ENCODE results near the gene GART.
A peak's percentile ranks its signal among the peaks of the same experiment; 100 is the strongest.

The GART gene

DNA sequence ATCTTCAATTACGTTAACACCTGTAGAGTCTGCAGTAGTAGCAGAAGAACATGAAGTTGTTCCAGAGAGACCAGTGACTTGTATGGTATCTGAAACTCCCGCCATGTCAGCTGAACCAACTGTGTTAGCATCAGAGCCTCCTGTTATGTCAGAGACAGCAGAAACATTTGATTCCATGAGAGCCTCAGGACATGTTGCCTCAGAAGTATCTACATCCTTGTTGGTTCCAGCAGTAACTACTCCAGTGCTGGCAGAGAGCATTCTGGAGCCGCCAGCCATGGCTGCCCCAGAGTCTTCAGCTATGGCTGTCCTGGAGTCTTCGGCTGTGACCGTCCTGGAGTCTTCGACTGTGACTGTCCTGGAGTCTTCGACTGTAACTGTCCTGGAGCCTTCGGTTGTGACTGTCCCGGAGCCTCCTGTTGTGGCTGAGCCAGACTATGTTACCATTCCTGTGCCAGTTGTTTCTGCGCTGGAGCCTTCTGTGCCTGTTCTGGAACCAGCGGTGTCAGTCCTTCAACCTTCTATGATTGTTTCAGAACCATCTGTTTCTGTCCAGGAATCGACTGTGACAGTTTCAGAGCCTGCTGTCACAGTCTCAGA is 11.2 kb upstream of the GART start:
- H3K36me3 ChIP-seq (ENCODE audit: control insufficient read depth, insufficient read depth, low read length) = peaks cover 88% of the 10 kb centered on the region
- WGBS, 2 experiments (ENCODE audit: insufficient coverage in 2 of 2) = 97% methylated on average over 12 of the region's 12 CpGs
- H3K4me3 ChIP-seq (ENCODE audit: extremely low read depth, insufficient read depth, low read length, poor library complexity, severe bottlenecking) = no peak overlapping the region

DNA sequence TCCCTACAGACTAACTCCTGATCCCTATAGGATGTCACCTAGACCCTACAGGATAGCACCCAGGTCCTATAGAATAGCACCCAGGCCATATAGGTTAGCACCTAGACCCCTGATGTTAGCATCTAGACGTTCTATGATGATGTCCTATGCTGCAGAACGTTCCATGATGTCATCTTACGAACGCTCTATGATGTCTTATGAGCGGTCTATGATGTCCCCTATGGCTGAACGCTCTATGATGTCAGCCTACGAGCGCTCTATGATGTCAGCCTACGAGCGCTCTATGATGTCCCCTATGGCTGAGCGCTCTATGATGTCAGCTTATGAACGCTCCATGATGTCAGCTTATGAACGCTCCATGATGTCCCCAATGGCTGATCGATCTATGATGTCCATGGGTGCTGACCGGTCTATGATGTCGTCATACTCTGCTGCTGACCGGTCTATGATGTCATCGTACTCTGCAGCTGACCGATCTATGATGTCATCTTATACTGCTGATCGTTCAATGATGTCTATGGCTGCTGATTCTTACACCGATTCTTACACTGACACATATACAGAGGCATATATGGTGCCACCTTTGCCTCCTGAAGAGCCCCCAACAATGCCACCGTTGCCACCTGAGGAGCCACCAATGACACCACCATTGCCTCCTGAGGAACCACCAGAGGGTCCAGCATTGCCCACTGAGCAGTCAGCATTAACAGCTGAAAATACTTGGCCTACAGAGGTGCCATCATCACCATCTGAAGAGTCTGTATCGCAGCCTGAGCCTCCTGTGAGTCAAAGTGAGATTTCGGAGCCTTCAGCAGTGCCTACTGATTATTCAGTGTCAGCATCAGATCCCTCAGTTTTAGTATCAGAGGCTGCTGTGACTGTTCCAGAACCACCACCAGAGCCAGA is 10.4 kb upstream of the GART start:
- Histone ChIP-seq H3K36me3 (ENCODE audit: control insufficient read depth, insufficient read depth, low read length) (peaks cover 87% of the 10 kb centered on the region), H3K4me1 (ENCODE audit: control insufficient read depth, insufficient read depth, low read length, poor library complexity, severe bottlenecking) (no peaks in the 10 kb centered on the region), H3K4me3 (ENCODE audit: extremely low read depth, insufficient read depth, low read length, poor library complexity, severe bottlenecking) (no peak overlapping the region), H3K9me3 (ENCODE audit: control insufficient read depth, low read length) (no peaks in the 10 kb centered on the region), H3K27ac (ENCODE audit: low read depth, low read length, severe bottlenecking) (no peak overlapping the region)
- WGBS, 2 experiments (ENCODE audit: insufficient coverage in 2 of 2) = 98% methylated on average over 24 of the region's 24 CpGs

More for the DNA sequence above, 11.2 kb upstream of the GART start:
- H3K27ac ChIP-seq (ENCODE audit: low read depth, low read length, severe bottlenecking) = no peak overlapping the region
- H3K9me3 ChIP-seq (ENCODE audit: control insufficient read depth, low read length) = no peaks in the 10 kb centered on the region
- H3K4me1 ChIP-seq (ENCODE audit: control insufficient read depth, insufficient read depth, low read length, poor library complexity, severe bottlenecking) = no peaks in the 10 kb centered on the region

DNA sequence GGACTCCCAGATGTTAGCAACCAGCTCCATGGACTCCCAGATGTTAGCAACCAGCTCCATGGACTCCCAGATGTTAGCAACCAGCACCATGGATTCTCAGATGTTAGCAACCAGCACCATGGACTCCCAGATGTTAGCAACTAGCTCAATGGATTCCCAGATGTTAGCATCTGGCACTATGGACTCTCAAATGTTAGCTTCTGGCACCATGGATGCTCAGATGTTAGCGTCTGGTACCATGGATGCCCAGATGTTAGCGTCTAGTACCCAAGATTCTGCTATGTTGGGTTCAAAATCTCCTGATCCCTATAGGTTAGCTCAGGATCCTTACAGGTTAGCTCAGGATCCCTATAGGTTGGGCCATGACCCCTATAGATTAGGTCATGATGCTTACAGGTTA is 9.7 kb upstream of the GART start:
- WGBS, 2 experiments (ENCODE audit: insufficient coverage in 2 of 2) = 96 to 100% methylated on average over 2 of the region's 2 CpGs
- no peak overlapping the region for H3K27ac ChIP-seq (ENCODE audit: low read depth, low read length, severe bottlenecking)
- peaks cover 87% of the 10 kb centered on the region for H3K36me3 ChIP-seq (ENCODE audit: control insufficient read depth, insufficient read depth, low read length)
- H3K9me3 ChIP-seq (ENCODE audit: control insufficient read depth, low read length) = no peaks in the 10 kb centered on the region
- H3K4me3 ChIP-seq (ENCODE audit: extremely low read depth, insufficient read depth, low read length, poor library complexity, severe bottlenecking) = no peak overlapping the region
- no peaks in the 10 kb centered on the region for H3K4me1 ChIP-seq (ENCODE audit: control insufficient read depth, insufficient read depth, low read length, poor library complexity, severe bottlenecking)

DNA sequence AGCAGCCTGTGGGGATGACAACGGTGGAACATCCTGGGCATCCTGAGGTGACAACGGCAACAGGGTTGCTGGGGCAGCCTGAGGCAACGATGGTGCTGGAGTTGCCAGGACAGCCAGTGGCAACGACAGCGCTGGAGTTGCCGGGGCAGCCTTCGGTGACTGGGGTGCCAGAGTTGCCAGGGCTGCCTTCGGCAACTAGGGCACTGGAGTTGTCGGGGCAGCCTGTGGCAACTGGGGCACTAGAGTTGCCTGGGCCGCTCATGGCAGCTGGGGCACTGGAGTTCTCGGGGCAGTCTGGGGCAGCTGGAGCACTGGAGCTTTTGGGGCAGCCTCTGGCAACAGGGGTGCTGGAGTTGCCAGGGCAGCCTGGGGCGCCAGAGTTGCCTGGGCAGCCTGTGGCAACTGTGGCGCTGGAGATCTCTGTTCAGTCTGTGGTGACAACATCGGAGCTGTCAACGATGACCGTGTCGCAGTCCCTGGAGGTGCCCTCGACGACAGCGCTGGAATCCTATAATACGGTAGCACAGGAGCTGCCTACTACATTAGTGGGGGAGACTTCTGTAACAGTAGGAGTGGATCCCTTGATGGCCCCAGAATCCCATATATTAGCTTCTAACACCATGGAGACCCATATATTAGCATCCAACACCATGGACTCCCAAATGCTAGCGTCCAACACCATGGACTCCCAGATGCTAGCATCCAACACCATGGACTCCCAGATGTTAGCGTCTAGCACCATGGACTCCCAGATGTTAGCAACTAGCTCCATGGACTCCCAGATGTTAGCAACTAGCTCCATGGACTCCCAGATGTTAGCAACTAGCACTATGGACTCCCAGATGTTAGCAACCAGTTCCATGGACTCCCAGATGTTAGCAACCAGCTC is 9.1 kb upstream of the GART start:
- H3K27ac ChIP-seq (ENCODE audit: low read depth, low read length, severe bottlenecking) = no peak overlapping the region
- H3K4me1 ChIP-seq (ENCODE audit: control insufficient read depth, insufficient read depth, low read length, poor library complexity, severe bottlenecking) = no peaks in the 10 kb centered on the region
- H3K9me3 ChIP-seq (ENCODE audit: control insufficient read depth, low read length) = no peaks in the 10 kb centered on the region
- H3K36me3 ChIP-seq (ENCODE audit: control insufficient read depth, insufficient read depth, low read length) = peaks cover 87% of the 10 kb centered on the region
- 98% methylated on average over 22 to 23 of the region's 23 CpGs for WGBS, 2 experiments (ENCODE audit: insufficient coverage in 2 of 2)
- H3K4me3 ChIP-seq (ENCODE audit: extremely low read depth, insufficient read depth, low read length, poor library complexity, severe bottlenecking) = no peak overlapping the region

DNA sequence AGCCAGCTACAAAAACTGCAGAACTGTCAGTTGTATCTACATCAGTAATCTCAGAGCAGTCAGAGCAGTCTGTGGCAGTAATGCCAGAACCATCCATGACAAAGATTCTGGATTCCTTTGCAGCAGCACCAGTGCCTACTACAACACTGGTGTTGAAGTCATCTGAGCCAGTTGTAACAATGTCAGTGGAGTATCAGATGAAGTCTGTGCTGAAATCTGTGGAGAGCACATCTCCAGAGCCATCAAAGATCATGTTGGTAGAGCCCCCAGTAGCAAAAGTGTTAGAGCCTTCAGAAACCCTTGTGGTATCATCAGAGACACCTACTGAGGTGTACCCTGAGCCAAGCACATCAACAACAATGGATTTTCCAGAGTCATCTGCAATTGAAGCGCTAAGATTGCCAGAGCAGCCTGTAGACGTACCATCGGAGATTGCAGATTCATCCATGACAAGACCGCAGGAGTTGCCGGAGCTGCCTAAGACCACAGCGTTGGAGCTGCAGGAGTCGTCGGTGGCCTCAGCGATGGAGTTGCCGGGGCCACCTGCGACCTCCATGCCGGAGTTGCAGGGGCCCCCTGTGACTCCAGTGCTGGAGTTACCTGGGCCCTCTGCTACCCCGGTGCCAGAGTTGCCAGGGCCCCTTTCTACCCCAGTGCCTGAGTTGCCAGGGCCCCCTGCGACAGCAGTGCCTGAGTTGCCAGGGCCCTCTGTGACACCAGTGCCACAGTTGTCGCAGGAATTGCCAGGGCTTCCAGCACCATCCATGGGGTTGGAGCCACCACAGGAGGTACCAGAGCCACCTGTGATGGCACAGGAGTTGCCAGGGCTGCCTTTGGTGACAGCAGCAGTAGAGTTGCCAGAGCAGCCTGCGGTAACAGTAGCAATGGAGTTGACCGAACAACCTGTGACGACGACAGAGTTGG is 8.2 kb upstream of the GART start:
- no peak overlapping the region for H3K4me3 ChIP-seq (ENCODE audit: extremely low read depth, insufficient read depth, low read length, poor library complexity, severe bottlenecking)
- no peaks in the 10 kb centered on the region for H3K4me1 ChIP-seq (ENCODE audit: control insufficient read depth, insufficient read depth, low read length, poor library complexity, severe bottlenecking)
- WGBS, 2 experiments (ENCODE audit: insufficient coverage in 2 of 2) = 97 to 98% methylated on average over 19 of the region's 19 CpGs
- H3K36me3 ChIP-seq (ENCODE audit: control insufficient read depth, insufficient read depth, low read length) = peaks cover 86% of the 10 kb centered on the region
- no peak overlapping the region for H3K27ac ChIP-seq (ENCODE audit: low read depth, low read length, severe bottlenecking)
- H3K9me3 ChIP-seq (ENCODE audit: control insufficient read depth, low read length) = no peaks in the 10 kb centered on the region

DNA sequence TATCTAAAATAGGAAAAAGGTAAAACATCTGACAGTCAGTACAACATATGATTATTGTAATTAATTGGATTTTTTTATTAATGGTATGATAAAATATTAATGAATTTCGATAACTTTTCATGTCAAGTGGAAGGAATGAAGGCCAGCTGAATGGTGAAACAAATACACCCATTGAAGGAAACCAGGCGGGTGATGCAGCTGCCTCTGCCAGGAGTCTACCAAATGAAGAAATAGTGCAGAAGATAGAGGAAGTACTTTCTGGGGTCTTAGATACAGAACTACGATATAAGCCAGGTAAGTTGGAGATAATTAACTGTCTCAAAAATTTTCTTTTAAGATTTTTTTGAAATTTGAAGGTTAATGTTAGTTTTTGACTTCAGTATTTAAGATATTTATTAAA is 4.2 kb upstream of the GART start:
- Histone ChIP-seq H3K9me3 (ENCODE audit: control insufficient read depth, low read length) (no peaks in the 10 kb centered on the region), H3K36me3 (ENCODE audit: control insufficient read depth, insufficient read depth, low read length) (peaks cover 48% of the 10 kb centered on the region), H3K4me1 (ENCODE audit: control insufficient read depth, insufficient read depth, low read length, poor library complexity, severe bottlenecking) (no peaks in the 10 kb centered on the region), H3K4me3 (ENCODE audit: extremely low read depth, insufficient read depth, low read length, poor library complexity, severe bottlenecking) (no peak overlapping the region), H3K27ac (ENCODE audit: low read depth, low read length, severe bottlenecking) (no peak overlapping the region)
- WGBS, 2 experiments (ENCODE audit: insufficient coverage in 2 of 2) = 96 to 100% methylated on average over 2 to 3 of the region's 3 CpGs

DNA sequence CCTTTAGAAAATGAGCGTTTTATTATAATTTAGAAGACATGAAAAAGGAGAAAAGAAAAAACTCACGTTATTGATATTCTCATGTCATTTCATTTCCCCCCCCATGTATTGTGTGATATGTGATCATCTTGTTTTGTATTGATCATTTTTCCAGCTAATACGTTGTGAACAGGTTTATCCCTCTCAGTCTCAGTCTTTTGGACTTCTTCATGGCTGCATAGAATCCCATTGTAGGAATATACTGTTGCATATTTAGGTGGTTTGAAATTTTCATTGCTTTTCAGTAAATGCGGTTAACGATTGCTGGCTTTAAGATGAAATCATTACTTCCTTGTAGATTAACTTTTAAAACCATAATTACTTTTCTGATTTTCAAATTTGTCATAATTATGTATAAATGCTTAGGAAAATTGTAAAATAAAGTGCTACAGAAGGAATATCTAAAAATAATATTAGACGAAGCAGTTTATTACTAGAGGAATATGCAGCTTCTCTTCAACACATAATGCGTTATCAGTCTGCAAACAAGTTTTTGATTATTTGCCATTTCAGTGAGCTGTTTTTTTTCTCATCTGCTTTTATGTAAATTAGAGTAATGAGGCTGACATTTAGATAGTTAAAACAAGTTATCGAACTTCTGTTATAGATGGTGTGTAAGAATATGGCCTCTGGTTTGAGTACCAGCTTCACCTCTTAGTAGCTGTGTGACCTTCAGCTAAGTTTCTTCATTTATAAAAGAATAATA is 2.7 kb upstream of the GART start:
- peaks cover 34% of the 10 kb centered on the region for H3K36me3 ChIP-seq (ENCODE audit: control insufficient read depth, insufficient read depth, low read length)
- no peaks in the 10 kb centered on the region for H3K9me3 ChIP-seq (ENCODE audit: control insufficient read depth, low read length)
- H3K27ac ChIP-seq (ENCODE audit: low read depth, low read length, severe bottlenecking) = no peak overlapping the region
- H3K4me3 ChIP-seq (ENCODE audit: extremely low read depth, insufficient read depth, low read length, poor library complexity, severe bottlenecking) = peak overlapping the region; percentile 87
- 0% methylated on average over 1 of the region's 8 CpGs; no CpG with 5 or more reads in 1 of the 2 experiments for WGBS, 2 experiments (ENCODE audit: insufficient coverage in 2 of 2)
- H3K4me1 ChIP-seq (ENCODE audit: control insufficient read depth, insufficient read depth, low read length, poor library complexity, severe bottlenecking) = no peaks in the 10 kb centered on the region

DNA sequence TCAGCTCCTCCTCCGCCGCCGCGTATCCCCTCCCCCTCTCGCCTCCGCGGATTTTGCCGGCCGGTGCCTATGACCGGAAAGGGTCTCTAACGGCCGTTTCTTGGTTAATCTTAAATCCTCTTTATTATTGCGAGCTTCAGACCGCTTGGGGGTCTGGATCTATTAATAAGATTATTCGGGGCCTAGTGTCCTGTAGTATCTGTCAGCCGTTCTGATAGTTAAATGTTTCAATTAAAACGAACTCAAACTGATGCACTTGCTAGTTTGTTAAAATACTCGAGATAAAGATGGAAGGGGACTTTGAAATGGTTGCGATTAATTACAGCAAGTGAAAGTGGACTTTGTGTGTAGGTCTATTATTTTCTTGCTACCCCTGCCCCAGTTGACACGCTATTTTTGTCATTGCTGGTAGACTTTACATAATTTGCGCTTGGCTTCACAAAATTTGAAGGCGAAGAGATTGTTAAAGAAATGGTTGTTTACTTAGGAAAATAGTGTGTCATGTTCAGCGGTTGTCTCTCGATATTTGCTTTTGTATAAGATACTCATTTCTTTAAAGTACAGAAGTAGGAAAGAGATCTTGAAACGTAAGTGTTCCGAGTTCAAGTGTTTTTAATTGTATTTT is 1.7 kb upstream of the GART start:
- Histone ChIP-seq H3K36me3 (ENCODE audit: control insufficient read depth, insufficient read depth, low read length) (peaks cover 33% of the 10 kb centered on the region), H3K4me3 (ENCODE audit: extremely low read depth, insufficient read depth, low read length, poor library complexity, severe bottlenecking) (peak overlapping the region; percentile 87), H3K27ac (ENCODE audit: low read depth, low read length, severe bottlenecking) (peak overlapping the region; percentile 99), H3K4me1 (ENCODE audit: control insufficient read depth, insufficient read depth, low read length, poor library complexity, severe bottlenecking) (no peaks in the 10 kb centered on the region), H3K9me3 (ENCODE audit: control insufficient read depth, low read length) (no peaks in the 10 kb centered on the region)
- WGBS, 2 experiments (ENCODE audit: insufficient coverage in 2 of 2) = 0% methylated on average over 6 to 8 of the region's 26 CpGs

All from mesodermal cell (in vitro differentiated cells).